ENCODE measurements around the gene GRPEL2.

- no peak for TF ChIP-seq CTCF (IDR thresholded peaks at IDR 0.05; ENCODE audit: low read depth, low read length)
- no peak for TF ChIP-seq MAX (IDR thresholded peaks at IDR 0.05; ENCODE audit: low read depth, low read length)
Measured at GRCh38 chr5:149367972-149368645, 22.8 kb downstream of the GRPEL2 start.

Measured in NB4 (cell line).